Erythroblast (primary cell): ENCODE results near the gene TMEM237.

ENCODE experiments used
- GATA1 ChIP-seq: IDR thresholded peaks from 2 replicates; pipeline ENCODE4 v1.6.1; 2011; ENCODE audit warnings: low read depth, mild to moderate bottlenecking, control low read depth, low read length, moderate library complexity
- POLR2A ChIP-seq: IDR thresholded peaks from 2 replicates; pipeline ENCODE4 v1.6.1; 2011; ENCODE audit warnings: mild to moderate bottlenecking, low read length

GRCh38 chr2:201644001-201644400 lies 698 bp upstream of the TMEM237 start:
- TF ChIP-seq POLR2A (no peak), GATA1 (no peak)
